Smooth muscle cell of the pulmonary artery (primary cell): ENCODE results near the gene FXN. TPM values are rescaled to one million over a fixed set of nuclear protein-coding genes. Genes with fewer than 3 reads are reported as not detected.

Experiments used
- total RNA-seq: library from RNA; depleted of rRNA; stranded (reverse); fragments of >200 nt; gene quantifications from 2 replicates; pipeline ENCODE4 v1.2.3, GENCODE V29; 2014

Gene FXN
- 1.8 and 2.2 TPM in 2 replicates for total RNA-seq

DNA sequence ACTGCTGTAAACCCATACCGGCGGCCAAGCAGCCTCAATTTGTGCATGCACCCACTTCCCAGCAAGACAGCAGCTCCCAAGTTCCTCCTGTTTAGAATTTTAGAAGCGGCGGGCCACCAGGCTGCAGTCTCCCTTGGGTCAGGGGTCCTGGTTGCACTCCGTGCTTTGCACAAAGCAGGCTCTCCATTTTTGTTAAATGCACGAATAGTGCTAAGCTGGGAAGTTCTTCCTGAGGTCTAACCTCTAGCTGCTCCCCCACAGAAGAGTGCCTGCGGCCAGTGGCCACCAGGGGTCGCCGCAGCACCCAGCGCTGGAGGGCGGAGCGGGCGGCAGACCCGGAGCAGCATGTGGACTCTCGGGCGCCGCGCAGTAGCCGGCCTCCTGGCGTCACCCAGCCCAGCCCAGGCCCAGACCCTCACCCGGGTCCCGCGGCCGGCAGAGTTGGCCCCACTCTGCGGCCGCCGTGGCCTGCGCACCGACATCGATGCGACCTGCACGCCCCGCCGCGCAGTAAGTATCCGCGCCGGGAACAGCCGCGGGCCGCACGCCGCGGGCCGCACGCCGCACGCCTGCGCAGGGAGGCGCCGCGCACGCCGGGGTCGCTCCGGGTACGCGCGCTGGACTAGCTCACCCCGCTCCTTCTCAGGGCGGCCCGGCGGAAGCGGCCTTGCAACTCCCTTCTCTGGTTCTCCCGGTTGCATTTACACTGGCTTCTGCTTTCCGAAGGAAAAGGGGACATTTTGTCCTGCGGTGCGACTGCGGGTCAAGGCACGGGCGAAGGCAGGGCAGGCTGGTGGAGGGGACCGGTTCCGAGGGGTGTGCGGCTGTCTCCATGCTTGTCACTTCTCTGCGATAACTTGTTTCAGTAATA, at the start of gene FXN:
Gene FXN, plus strand, starts transcription at position 315 of the 871 bp plus-strand sequence. Its CDS starts 31 bp downstream, at position 346.

DNA sequence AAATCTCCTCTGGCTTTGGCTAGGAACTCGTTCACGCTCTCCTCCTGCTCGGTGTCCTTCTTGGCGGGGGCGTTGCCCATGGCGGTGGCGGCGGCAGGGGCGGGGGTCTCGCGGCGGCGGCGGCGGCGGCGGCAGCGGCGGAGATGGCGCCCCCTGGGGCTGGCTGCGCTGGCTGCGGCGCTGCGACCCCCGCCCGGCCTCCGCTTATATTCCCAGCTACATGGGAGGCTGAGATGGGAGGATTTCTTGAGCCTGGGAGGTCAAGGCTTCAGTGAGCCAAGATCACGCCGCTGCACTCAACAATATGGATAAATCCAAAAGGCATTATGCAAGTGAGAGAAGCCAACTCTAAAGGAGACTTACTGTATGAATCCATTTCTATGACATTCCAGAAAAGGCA, 21.5 kb upstream of the FXN start, which contains the start of gene PRKACG:
Gene PRKACG, minus strand, starts transcription at position 101 of the 400 bp plus-strand sequence. Its CDS starts 21 bp downstream, at position 80.

Other genes starting within 250 kb of the FXN start
- gene PRKACG, start 21.6 kb upstream of the FXN start, total RNA-seq = not detected in 2 replicates
- gene TJP2, start 138.5 kb downstream of the FXN start, total RNA-seq = 20.2 and 51.5 TPM in 2 replicates